DMS153 treated with DMSO at 0.1 percent for 48 hours (cell line): ENCODE measurements around the gene SPRY2.

ENCODE experiments used
- DNase-seq: peaks from one replicate; lab custom pipeline; 2025; ENCODE audit not compliant: unreplicated experiment; lab: John Stamatoyannopoulos, UW

Gene SPRY2

DNA sequence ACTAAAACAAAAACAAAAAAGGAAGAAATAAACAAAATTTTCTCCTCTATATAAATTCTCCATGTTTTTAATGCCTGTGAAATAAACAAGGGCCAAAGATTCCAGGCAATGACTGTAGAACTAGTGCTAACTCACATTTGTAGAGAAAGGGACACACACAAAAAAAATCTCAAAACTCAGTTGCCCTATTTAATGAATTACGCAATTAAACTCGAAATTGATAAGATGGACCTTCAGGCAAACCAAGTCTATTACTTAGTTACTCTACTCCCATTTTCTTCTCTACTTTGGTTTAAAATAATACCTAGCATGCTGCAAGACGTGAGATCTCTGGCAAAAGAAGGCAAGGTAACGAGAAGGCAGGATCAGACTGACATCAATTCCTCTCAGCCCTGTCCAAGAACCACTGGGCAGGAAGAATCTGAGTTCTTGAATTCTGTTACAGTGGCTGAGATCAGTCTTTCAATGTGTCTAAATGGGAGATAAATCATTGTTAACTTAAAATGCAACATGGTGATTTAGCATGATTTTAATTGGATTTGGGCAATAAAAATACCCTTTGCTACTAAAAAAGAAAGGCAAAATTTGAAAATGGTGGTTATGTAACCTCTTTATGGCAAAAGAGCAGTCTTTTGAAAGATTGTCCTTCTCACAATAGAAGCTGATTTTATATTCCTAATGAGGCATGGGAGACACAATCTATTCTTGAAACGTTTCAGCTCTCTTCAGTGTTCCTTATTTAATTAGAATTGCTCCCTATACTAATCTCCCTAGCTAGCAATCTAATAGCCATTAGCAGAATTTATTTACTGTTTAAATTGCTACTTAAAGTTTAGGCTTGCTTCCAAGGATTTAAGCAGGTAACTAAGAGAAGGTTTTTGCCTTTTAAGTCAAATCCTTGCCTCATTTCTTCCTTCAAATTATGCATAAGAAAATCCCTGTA, 25.9 kb downstream of the SPRY2 start:
- DNase-seq = no peak

- DNase-seq = no peak
These were observed 27.2 kb downstream of the SPRY2 start for GRCh38 chr13:80313668-80314256.

DNA sequence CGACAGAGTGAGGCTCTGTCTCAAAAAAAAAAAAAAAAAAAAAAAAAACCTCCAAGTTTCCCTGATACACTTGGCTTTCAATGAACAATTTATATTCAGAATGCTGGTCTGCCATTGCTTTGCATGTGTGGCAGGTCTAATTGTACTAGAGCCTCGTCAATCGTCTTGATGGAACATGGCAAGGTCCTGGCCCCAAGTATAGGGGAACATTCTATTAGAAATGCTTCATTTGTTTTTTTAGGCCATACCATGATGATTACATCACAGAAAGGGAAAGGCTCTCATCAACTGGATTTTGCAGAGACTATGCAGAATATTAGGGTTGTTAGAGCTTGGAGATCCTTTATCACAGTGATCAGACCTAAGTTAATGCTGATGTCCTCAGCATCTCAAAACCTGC, 28.0 kb downstream of the SPRY2 start:
- no peak for DNase-seq

DNA sequence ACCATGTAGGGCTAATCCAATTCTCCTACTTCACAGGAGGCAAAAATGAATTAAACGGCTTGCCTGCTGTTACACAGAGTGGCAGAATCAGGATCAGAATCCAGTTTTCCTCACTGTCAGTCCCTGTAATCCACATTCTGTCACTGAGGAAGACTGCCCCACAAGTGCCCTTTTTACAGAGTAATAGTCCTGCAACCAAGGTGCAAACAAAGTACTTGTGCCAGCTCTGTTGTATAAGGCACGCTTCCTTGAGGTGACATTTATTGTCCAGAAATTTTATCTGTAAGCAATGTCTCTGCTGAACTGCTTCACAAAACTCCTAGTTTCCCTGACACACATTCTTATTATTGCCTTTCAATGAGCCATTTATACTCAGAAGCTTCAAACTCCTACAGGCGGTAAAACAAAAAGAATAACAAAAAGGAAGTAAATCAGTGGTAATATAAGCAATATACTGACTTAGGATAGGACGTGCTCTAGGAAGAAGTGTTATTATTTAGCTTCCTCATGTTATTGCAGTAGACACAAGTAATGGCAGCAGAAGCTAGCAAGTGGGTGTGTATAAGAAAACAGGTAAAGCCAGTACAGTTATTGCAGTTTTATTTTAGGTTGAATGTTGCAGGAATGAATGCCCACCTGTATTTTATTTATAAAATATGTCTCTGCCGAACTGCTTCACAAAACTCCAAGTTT, 28.8 kb downstream of the SPRY2 start:
- no peak for DNase-seq

GRCh38 chr13:80309926-80310325, 31.0 kb downstream of the SPRY2 start:
- DNase-seq = no peak

GRCh38 chr13:80307401-80307987, 33.4 kb downstream of the SPRY2 start:
- no peak for DNase-seq

- DNase-seq = no peak
These were observed 34.5 kb downstream of the SPRY2 start for GRCh38 chr13:80306337-80306972.

DNA sequence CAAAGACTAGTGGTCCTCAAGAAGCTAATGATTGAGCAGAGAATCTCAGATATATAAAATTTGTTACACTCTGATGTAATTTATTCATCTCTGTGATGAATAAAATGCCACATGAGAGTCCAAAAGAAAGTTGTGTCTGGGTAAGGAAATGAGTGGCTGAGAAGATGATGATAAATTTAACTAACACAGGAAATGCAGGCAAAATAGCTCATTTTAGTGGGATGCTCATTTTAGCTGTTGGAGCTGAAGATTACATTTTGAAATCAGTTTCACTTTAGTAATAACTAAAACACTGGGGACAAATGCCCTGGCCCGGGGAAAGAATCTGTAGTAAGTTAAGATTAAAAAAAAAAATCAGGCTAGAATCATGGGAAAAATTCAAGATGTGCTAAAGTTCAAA, 35.2 kb downstream of the SPRY2 start:
- DNase-seq = no peak

- no peak for DNase-seq
These were observed 37.6 kb downstream of the SPRY2 start for GRCh38 chr13:80303225-80303811.

DNA sequence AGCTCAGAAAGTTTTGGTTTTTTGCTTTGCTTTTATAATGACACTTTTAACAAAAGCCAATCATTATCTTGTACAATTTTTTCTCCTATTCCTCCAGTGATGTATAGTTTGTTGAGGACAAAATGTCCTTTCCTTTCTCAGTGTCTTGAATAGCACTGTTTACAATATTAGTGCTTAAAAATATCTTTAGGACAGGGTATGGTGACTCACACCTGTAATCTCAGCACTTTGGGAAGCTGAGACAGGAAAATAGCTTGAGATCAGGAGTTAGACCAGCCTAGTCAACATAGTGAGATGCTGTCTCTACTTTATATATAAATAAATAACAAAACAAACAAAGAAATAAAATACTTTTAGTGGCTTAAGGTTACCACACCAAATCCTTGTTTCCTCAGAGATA, 41.9 kb downstream of the SPRY2 start:
- no peak for DNase-seq

- no peak for DNase-seq
These were observed 43.4 kb downstream of the SPRY2 start for GRCh38 chr13:80297503-80297902.

DNA sequence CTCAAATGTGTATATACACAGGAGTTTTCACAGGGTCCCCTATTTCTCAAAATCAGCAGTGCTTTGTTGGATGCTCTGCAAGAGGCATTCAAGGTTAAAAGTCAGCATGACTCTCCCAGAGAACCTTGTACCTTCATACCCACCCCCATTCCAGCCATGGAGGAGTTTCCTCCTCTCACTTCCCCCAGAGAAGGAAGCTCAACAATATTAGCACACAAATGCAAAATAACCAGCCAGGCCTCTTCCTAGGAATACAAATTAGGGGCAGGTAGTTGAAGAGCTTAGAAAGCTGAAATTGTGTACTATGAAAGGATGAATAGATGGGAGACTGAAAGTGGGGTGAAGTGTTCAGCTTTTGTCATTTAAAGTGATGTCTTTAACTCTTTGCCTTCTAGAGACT, 43.8 kb downstream of the SPRY2 start:
- no peak for DNase-seq

GRCh38 chr13:80296638-80297037, 44.3 kb downstream of the SPRY2 start:
- no peak for DNase-seq

GRCh38 chr13:80290591-80290990, 50.3 kb downstream of the SPRY2 start:
- no peak for DNase-seq
